ENCODE data around the gene SLC16A1.

DNA sequence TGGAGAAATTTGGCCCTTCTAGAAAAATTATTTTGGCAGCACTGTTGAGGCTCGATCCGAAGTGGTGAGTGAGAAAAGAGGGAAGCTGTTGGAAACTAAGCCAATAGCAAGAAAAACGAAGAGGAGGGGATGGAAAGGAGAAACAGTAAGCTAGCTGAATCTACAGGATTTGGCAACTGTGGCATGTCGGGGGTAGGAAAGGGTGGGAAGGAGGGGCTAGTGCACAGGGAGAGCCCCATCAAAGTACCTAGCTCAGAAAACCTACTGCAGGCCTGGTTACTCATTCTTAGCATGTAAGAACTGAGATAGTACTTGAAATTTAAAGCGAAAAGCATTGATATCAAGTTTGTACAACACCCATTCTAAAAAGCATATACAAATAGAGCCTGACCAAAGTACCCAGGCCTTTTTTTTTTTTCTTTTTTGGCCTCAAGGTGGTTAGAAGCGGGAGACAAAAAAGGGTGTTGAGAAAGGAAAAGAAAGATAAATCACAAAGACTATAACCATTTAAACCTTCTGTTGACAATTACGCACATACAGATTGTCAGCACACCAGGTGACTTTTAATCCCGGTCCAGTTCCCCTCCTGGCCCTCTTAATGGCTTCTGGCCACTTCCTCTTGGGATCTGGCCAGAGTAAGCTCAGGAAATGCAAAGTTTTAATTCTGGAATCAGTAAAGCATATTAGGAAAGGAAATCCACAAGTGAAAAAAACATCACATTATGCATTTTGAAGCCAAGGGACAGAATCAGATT, 50.4 kb downstream of the SLC16A1 start:
- TF ChIP-seq, protein P1, sequence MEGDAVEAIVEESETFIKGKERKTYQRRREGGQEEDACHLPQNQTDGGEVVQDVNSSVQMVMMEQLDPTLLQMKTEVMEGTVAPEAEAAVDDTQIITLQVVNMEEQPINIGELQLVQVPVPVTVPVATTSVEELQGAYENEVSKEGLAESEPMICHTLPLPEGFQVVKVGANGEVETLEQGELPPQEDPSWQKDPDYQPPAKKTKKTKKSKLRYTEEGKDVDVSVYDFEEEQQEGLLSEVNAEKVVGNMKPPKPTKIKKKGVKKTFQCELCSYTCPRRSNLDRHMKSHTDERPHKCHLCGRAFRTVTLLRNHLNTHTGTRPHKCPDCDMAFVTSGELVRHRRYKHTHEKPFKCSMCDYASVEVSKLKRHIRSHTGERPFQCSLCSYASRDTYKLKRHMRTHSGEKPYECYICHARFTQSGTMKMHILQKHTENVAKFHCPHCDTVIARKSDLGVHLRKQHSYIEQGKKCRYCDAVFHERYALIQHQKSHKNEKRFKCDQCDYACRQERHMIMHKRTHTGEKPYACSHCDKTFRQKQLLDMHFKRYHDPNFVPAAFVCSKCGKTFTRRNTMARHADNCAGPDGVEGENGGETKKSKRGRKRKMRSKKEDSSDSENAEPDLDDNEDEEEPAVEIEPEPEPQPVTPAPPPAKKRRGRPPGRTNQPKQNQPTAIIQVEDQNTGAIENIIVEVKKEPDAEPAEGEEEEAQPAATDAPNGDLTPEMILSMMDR (IDR thresholded peaks at IDR 0.05; ENCODE audit: extremely low read depth in 1 of 2, insufficient read depth in 1 of 2, low read depth in 1 of 2, low read length in 2 of 2) = no peak
- TF ChIP-seq, protein P2, sequence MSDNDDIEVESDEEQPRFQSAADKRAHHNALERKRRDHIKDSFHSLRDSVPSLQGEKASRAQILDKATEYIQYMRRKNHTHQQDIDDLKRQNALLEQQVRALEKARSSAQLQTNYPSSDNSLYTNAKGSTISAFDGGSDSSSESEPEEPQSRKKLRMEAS (IDR thresholded peaks at IDR 0.05; ENCODE audit: insufficient read depth, insufficient read length) = no peak
- TF ChIP-seq POLR2A (IDR thresholded peaks at IDR 0.05; ENCODE audit: low read depth, low read length) = no peak

All from endothelial cell of umbilical vein (primary cell).